Ascending aorta (tissue), 2 donors: Measurements from ENCODE around the gene BAZ2B. TPM values are rescaled to one million over a fixed set of nuclear protein-coding genes. Genes with fewer than 3 reads are reported as not detected.

Source experiments
- DNase-seq, 2 donors: peaks; one replicate each; pipeline ENCODE4 v3.0.0-alpha.2; 2019; ENCODE audit warnings: low spot score in 2 of 2
- H3K27ac ChIP-seq, 2 donors: fragments of 200-600 bp; sonication (generic); one replicate each; pipeline ENCODE4 v1.5.1; 2016 to 2017; ENCODE audit warnings: mild to moderate bottlenecking in 1 of 2
- H3K27me3 ChIP-seq: fragments of 200-600 bp; sonication (generic); one replicate; pipeline ENCODE4 v1.5.1; 2017
- H3K36me3 ChIP-seq, 2 donors: fragments of 200-600 bp; sonication (generic); one replicate each; pipeline ENCODE4 v1.5.1; 2016
- H3K4me1 ChIP-seq, 2 donors: fragments of 200-600 bp; sonication (generic); one replicate each; pipeline ENCODE4 v1.5.1; 2016 to 2017; ENCODE audit warnings: mild to moderate bottlenecking in 1 of 2
- H3K4me3 ChIP-seq, 2 donors: fragments of 200-600 bp; sonication (generic); one replicate each; pipeline ENCODE4 v1.5.1; 2016 to 2017; ENCODE audit warnings: mild to moderate bottlenecking in 1 of 2
- H3K9me3 ChIP-seq, 2 donors: fragments of 200-600 bp; sonication (generic); one replicate each; pipeline ENCODE4 v1.5.1; 2016
- intact Hi-C: fragments of 100-400 bp; cut with DNase I; formaldehyde crosslinking; loops from one replicate; pipeline ENCODE4 v1.15.1; 2023
- total RNA-seq: library from RNA; depleted of rRNA; stranded (reverse); fragments of >200 nt; gene quantifications from one replicate; pipeline ENCODE4 v1.1.0, GENCODE V29; 2016
- TF ChIP-seq, protein P1 (sequence below), 3 experiments: fragments of 200-600 bp in 2 of 3; fragments of 450-650 bp in 1 of 3; sonication (generic) in 2 of 3; IDR thresholded peaks; one replicate each; pipeline ENCODE4 v1.5.1; 2016 to 2019; ENCODE audit warnings: antibody characterized with exemption in 3 of 3, mild to moderate bottlenecking in 1 of 3, moderate library complexity in 1 of 3

The BAZ2B gene
- total RNA-seq, 1 donor from 2014 or later, result 30.8 TPM

DNA sequence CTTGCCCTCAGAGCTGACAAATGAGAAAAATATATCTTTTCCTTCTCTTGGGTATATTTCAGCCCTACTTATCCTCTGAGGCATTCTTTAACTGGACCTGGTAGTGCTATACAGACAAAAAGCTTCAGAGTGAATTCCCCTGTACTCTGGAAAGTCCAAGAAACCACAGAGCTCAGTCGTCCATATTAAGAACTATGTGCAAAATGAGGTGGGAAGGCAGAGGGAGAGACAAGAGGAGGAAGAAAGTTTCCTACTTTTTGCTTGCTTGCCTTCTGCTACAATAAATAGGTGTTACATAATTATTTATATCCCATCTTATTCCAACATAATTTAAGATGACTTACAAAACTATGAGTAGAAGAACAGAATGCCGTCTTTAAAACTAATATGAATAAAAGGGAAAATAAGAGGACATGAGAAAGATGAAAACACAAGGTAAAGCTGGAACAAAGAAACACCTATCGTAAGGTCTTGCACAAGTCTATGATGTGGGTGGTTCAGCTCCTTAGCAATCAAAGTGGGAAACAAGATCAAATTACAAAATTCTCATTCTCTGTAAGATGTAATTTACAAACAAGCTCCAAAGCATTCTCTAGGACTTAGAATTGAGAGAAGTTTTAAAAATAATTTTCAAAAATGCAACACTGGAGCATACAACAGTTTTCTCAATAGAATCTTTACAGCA is 97.9 kb downstream of the BAZ2B start:
- Histone ChIP-seq H3K4me3 (no peak overlapping the region), H3K4me1 (peaks cover 0 to 13% of the 10 kb centered on the region in 2 donors), H3K27me3 (no peaks in the 10 kb centered on the region), H3K9me3 (no peaks in the 10 kb centered on the region), H3K27ac (no peak overlapping the region), H3K36me3 (no peaks in the 10 kb centered on the region)
- DNase-seq, result no peak
- TF ChIP-seq, protein P1, sequence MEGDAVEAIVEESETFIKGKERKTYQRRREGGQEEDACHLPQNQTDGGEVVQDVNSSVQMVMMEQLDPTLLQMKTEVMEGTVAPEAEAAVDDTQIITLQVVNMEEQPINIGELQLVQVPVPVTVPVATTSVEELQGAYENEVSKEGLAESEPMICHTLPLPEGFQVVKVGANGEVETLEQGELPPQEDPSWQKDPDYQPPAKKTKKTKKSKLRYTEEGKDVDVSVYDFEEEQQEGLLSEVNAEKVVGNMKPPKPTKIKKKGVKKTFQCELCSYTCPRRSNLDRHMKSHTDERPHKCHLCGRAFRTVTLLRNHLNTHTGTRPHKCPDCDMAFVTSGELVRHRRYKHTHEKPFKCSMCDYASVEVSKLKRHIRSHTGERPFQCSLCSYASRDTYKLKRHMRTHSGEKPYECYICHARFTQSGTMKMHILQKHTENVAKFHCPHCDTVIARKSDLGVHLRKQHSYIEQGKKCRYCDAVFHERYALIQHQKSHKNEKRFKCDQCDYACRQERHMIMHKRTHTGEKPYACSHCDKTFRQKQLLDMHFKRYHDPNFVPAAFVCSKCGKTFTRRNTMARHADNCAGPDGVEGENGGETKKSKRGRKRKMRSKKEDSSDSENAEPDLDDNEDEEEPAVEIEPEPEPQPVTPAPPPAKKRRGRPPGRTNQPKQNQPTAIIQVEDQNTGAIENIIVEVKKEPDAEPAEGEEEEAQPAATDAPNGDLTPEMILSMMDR (IDR thresholded peaks at IDR 0.05), result no peak
- intact Hi-C loops, result loop anchor here (10.0 kb wide), 1 partner anchor 96 kb away; the partner anchor contains the start of gene BAZ2B

DNA sequence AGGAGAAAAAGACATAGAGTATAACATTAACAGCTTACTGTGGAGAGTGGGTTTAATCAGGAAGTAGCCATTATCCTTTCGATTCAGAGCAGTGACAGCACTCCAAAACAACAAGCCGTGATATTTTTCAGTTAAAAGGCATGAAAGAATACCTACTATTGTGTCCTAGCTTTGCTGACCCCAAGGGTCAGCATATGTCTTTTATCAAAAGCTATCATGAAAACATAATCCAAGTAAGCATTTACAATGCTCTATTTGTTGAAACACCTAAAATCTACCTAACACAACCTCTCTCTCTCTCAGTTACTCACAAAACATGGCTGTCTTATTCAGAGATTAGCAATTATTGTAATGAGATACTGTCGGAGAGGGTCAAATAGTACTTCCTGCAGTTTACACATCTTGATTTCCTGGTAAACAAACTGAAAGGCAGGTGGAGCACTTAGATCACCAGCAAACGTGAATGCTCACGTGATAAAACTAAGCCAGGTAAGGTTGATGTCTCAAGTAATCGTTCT is 100.0 kb downstream of the BAZ2B start:
- Histone ChIP-seq H3K9me3 (no peaks in the 10 kb centered on the region), H3K36me3 (no peaks in the 10 kb centered on the region), H3K27me3 (no peaks in the 10 kb centered on the region), H3K27ac (peak overlapping the region; percentile 17 to 41), H3K4me3 (peak overlapping the region; percentile 51 to 55), H3K4me1 (peaks cover 0 to 13% of the 10 kb centered on the region in 2 donors)
- no peak for DNase-seq
- intact Hi-C loops, result loop anchor here (10.0 kb wide), 1 partner anchor 99 kb away; the partner anchor contains the start of gene BAZ2B
- TF ChIP-seq, protein P1 (IDR thresholded peaks at IDR 0.05), result no peak

DNA sequence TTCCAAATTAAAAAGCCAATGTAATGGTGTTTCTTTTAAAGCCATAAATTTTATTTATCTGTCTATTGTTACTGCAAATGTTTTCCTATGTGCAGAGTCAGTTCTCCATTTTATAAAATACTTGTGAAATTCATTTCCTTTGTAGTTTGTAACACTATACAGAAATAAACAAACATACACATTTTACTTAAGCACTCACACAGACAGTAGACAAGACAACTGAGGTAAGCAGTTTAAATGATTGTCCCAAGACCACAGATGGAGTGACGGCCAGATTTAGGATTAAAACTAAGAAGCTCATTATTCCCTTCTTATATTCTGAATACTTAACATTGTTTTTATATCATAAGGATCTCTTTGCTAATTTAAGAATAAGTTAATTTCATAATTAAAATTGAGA is 100.9 kb downstream of the BAZ2B start:
- peaks cover 0 to 13% of the 10 kb centered on the region in 2 donors for H3K4me1 ChIP-seq
- intact Hi-C loops, result loop anchor here (10.0 kb wide), 1 partner anchor 99 kb away; the partner anchor contains the start of gene BAZ2B
- no peaks in the 10 kb centered on the region for H3K36me3 ChIP-seq
- H3K9me3 ChIP-seq, result no peaks in the 10 kb centered on the region
- no peak for DNase-seq
- H3K27ac ChIP-seq, result no peak overlapping the region
- H3K4me3 ChIP-seq, result peak overlapping the region; percentile 51 to 55
- TF ChIP-seq, protein P1 (IDR thresholded peaks at IDR 0.05), result no peak
- no peaks in the 10 kb centered on the region for H3K27me3 ChIP-seq

DNA sequence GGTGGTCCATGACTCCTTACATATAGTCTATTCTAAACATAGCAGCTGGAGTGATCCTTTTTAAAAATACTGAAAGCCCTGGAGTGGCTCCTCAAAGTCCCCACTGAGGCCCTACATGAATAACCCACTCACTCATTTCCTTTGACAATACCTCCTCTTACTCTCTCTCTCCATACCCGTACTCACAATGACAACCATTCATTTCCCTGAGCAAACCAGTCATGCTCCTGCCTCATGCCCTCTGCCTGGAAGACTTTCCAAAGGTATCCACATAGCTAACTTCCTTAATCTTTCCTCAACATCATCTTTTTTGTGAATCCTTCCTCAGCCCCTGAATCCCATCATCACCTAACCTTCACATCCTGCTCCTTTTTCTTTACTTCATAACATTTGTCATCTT is 102.6 kb downstream of the BAZ2B start:
- no peak for DNase-seq
- Histone ChIP-seq H3K9me3 (no peaks in the 10 kb centered on the region), H3K36me3 (no peaks in the 10 kb centered on the region), H3K27ac (no peak overlapping the region), H3K27me3 (no peaks in the 10 kb centered on the region), H3K4me3 (no peak overlapping the region), H3K4me1 (peaks cover 0 to 13% of the 10 kb centered on the region in 2 donors)
- intact Hi-C loops, result loop anchor here (10.0 kb wide), 1 partner anchor 101 kb away; the partner anchor contains the start of gene BAZ2B
- TF ChIP-seq, protein P1 (IDR thresholded peaks at IDR 0.05), result no peak

DNA sequence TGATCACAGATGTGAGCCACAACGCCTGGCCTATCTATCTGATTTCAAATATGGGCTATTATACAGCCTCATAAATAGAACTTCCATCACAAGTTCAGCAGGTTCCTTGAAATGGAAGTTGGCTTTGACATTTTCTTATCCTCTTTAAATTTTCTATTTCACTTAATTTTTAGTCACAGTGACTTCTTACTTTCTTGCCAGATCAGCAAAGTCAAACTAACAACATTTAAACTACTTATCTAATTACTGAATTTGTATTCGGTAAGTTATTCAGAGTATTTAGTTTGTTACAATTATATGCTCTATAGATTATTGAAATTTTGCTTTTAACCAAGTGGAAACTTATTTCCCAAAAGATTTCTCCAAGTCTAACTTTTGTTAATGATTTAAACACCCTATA is 108.2 kb downstream of the BAZ2B start:
- Histone ChIP-seq H3K9me3 (no peaks in the 10 kb centered on the region), H3K4me1 (no peaks in the 10 kb centered on the region), H3K36me3 (no peaks in the 10 kb centered on the region), H3K27ac (no peak overlapping the region), H3K4me3 (no peak overlapping the region), H3K27me3 (no peaks in the 10 kb centered on the region)
- DNase-seq, result no peak
- intact Hi-C loops, result no loop called here
- TF ChIP-seq, protein P1 (IDR thresholded peaks at IDR 0.05), result no peak
